ENCODE results near the gene SLC2A13.

Gene SLC2A13

DNA sequence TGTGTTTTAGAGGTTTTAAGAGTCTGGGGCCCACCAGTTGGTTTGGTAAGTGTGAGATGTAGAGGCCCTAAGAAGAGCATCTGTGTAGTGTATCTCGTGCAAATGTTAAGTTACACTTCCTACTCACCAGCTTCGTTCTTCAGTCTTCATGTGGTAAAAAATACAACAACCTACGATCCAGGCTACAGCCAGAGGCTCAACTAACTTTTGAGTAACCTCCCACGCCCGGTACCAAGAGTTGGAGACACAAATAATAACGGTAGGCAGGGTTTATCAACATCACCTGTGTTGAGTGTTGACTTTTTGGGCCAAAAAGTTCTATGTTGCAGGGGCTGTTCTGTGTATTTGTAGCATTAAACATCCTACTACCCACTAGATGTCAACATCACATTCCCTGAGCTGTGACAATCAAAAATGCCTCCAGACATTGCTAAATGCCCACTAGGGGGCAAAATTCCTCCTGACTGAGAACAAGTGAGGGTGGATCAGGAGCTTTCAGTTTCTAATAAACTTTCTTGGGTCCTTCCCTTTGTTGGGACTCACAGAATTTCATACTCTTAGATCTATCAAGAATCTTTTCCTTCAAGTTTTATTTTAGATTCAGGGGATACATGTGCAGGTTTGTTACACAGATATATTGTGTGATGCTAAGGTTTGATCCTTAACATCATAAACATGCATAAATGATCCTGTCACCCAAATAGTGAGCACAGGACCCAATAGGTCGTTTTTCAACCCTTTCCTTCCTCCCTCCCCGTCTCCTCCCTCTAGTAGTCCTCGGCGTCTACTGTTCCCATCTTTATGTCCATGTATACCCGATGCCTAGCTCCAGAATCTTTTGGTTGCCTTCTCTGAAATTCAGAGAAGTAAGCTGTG is 94.7 kb downstream of the SLC2A13 start:
- Histone ChIP-seq H2AFZ (ENCODE audit: low read depth, low read length, severe bottlenecking) (peak overlapping the region; percentile 2), H3K36me3 (ENCODE audit: low read length) (no peaks in the 10 kb centered on the region), H3K27ac (ENCODE audit: low read depth, low read length) (no peak overlapping the region), H3K9me2 (replicated peaks; ENCODE audit: insufficient read depth, low read length) (no peaks in the 10 kb centered on the region), H3K79me2 (ENCODE audit: insufficient read depth, low read length) (no peaks in the 10 kb centered on the region), H3K9ac (ENCODE audit: low read length) (no peak overlapping the region), H3K9me3 (ENCODE audit: insufficient read depth, low read length) (no peaks in the 10 kb centered on the region), H3K27me3 (ENCODE audit: low read length) (no peaks in the 10 kb centered on the region), H4K20me1 (ENCODE audit: low read depth, low read length) (no peaks in the 10 kb centered on the region), H3F3A (ENCODE audit: insufficient read depth) (no peaks in the 10 kb centered on the region), H3K4me2 (ENCODE audit: low read depth, low read length, poor library complexity, severe bottlenecking) (peak overlapping the region; percentile 28), H3K4me3 (ENCODE audit: insufficient read depth, low read length, poor library complexity, severe bottlenecking) (no peak overlapping the region)
- TF ChIP-seq, protein P1, sequence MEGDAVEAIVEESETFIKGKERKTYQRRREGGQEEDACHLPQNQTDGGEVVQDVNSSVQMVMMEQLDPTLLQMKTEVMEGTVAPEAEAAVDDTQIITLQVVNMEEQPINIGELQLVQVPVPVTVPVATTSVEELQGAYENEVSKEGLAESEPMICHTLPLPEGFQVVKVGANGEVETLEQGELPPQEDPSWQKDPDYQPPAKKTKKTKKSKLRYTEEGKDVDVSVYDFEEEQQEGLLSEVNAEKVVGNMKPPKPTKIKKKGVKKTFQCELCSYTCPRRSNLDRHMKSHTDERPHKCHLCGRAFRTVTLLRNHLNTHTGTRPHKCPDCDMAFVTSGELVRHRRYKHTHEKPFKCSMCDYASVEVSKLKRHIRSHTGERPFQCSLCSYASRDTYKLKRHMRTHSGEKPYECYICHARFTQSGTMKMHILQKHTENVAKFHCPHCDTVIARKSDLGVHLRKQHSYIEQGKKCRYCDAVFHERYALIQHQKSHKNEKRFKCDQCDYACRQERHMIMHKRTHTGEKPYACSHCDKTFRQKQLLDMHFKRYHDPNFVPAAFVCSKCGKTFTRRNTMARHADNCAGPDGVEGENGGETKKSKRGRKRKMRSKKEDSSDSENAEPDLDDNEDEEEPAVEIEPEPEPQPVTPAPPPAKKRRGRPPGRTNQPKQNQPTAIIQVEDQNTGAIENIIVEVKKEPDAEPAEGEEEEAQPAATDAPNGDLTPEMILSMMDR (IDR thresholded peaks at IDR 0.05; ENCODE audit: insufficient read depth, low read length, poor library complexity, severe bottlenecking): peak; percentile 80
- TF ChIP-seq EZH2phosphoT487 (conservative IDR thresholded peaks at IDR 0.05; ENCODE audit: low read length): no peak

DNA sequence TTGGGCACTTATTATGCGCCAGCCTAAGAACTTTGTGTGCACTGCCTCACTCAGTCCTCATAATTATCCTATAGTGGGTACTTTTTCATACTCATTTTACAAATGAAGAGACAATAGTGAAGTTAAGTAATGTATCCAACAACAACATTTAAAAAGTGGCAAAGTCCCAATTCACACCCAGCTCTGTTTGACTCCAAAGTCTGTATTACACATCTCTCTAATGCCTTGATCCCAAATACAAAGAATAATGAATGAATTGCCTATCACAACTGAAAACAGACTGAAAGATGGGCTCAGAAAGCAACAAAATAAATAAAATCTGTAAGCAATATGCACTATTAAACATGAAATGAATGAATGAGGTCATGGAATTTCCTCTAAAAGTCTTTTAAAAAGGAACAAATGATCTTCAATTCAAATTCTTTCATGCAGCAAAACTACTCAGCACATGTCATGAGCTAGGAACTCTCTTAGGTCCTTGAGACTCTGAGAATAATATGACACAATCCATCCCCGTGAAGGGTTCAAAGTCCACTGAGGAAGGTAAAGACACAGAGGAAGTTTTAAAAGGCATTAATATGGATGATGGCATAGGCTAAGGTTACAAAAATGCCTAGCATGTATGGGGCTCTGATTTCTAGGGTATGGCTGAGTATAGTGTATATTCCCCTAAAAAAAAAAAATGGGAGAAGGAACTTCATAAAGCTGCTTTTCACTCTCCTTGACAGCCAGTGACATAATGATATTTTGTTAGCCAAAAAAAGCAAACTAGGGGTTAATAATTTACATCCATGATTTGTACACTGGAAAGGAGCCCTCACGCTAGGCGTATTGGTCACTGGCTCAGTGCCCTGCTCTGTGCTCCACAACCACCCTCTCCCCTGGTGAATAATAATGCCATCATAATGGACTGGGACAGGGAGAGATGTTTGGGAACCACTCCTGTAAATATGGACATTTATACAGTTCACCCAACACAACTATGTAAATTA is 103.4 kb downstream of the SLC2A13 start:
- Histone ChIP-seq H3K27me3 (ENCODE audit: low read length) (no peaks in the 10 kb centered on the region), H2AFZ (ENCODE audit: low read depth, low read length, severe bottlenecking) (no peak overlapping the region), H3K9me3 (ENCODE audit: insufficient read depth, low read length) (no peaks in the 10 kb centered on the region), H3K9ac (ENCODE audit: low read length) (no peak overlapping the region), H3K27ac (ENCODE audit: low read depth, low read length) (no peak overlapping the region), H4K20me1 (ENCODE audit: low read depth, low read length) (no peaks in the 10 kb centered on the region), H3K79me2 (ENCODE audit: insufficient read depth, low read length) (no peaks in the 10 kb centered on the region), H3F3A (ENCODE audit: insufficient read depth) (no peaks in the 10 kb centered on the region), H3K4me2 (ENCODE audit: low read depth, low read length, poor library complexity, severe bottlenecking) (no peak overlapping the region), H3K9me2 (replicated peaks; ENCODE audit: insufficient read depth, low read length) (no peaks in the 10 kb centered on the region), H3K36me3 (ENCODE audit: low read length) (no peaks in the 10 kb centered on the region), H3K4me3 (ENCODE audit: insufficient read depth, low read length, poor library complexity, severe bottlenecking) (no peak overlapping the region)
- TF ChIP-seq, protein P1 (IDR thresholded peaks at IDR 0.05; ENCODE audit: insufficient read depth, low read length, poor library complexity, severe bottlenecking): no peak
- no peak for TF ChIP-seq EZH2phosphoT487 (conservative IDR thresholded peaks at IDR 0.05; ENCODE audit: low read length)

DNA sequence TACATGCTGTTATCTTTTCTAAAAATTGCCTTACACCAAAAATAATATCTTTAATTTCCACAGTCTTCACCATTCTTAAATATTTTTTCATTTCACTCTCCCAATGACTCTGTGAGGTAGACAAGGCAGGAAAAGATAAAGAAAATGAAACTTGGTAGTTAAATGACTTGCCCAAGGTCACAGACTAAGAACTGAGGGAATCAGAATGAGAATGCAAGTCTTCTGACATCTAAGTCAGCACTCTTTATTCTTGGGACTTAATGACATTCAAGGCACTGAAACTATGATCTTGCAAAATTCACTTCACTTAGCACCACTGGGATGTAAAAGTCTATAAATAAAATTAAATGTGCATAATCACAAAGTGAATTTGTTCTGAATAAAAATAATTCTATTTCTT is 104.5 kb downstream of the SLC2A13 start:
- Histone ChIP-seq H3K9me2 (replicated peaks; ENCODE audit: insufficient read depth, low read length) (no peaks in the 10 kb centered on the region), H3F3A (ENCODE audit: insufficient read depth) (no peaks in the 10 kb centered on the region), H3K36me3 (ENCODE audit: low read length) (no peaks in the 10 kb centered on the region), H3K4me3 (ENCODE audit: insufficient read depth, low read length, poor library complexity, severe bottlenecking) (no peak overlapping the region), H3K79me2 (ENCODE audit: insufficient read depth, low read length) (no peaks in the 10 kb centered on the region), H3K27me3 (ENCODE audit: low read length) (no peaks in the 10 kb centered on the region), H3K27ac (ENCODE audit: low read depth, low read length) (no peak overlapping the region), H3K4me2 (ENCODE audit: low read depth, low read length, poor library complexity, severe bottlenecking) (no peak overlapping the region), H3K9me3 (ENCODE audit: insufficient read depth, low read length) (no peaks in the 10 kb centered on the region), H3K9ac (ENCODE audit: low read length) (no peak overlapping the region), H2AFZ (ENCODE audit: low read depth, low read length, severe bottlenecking) (no peak overlapping the region), H4K20me1 (ENCODE audit: low read depth, low read length) (no peaks in the 10 kb centered on the region)
- TF ChIP-seq, protein P1 (IDR thresholded peaks at IDR 0.05; ENCODE audit: insufficient read depth, low read length, poor library complexity, severe bottlenecking): no peak
- no peak for TF ChIP-seq EZH2phosphoT487 (conservative IDR thresholded peaks at IDR 0.05; ENCODE audit: low read length)
